ENCODE data around the gene EDN1.

DNA sequence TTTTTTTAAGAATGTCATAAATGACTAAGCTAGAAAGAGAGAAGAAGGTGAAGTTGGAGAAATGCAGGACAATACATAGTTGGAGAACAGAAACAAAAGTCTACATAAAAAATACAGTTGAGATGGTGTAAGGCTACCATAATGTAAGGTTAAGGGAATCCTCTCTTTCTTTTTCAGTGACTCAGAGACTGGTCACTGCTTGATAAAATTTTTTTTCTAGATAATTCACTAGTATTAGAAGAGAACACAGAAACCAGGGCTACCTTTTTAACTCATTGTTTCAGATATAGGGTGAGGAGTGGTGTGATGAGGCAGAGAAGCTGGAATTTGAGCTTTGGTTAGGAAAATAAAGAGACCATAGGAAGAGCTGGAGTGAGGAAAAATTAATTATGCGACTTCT, 18.2 kb upstream of the EDN1 start:
- TF ChIP-seq CTCF (IDR thresholded peaks at IDR 0.05) (no peak), POLR2A (IDR thresholded peaks at IDR 0.05) (no peak)
